Stimulated activated CD8-positive, alpha-beta memory T cell treated with anti-CD3 and anti-CD28 coated beads, Interleukin-4, amount 100 ng/mL, for 24 hours (primary cell): ENCODE data around the gene ARMC5.
"Not testable (repeated sequence)": the region's sequence is repeated elsewhere in the genome, so short reads cannot be mapped to it uniquely, and the experiment has no call there.

Experiments
- DNase-seq: peaks from one replicate; pipeline ENCODE4 v3.0.0-alpha.2; 2020; ENCODE audit warnings: low read depth

ARMC5 gene

GRCh38 chr16:31477220-31478216 lies 18.2 kb downstream of the ARMC5 start:
- DNase-seq = no peak

- DNase-seq = no peak
Measured at GRCh38 chr16:31478956-31479355, 19.7 kb downstream of the ARMC5 start.

GRCh38 chr16:31479751-31480150 lies 20.4 kb downstream of the ARMC5 start:
- no peak for DNase-seq

GRCh38 chr16:31480851-31481536 lies 21.7 kb downstream of the ARMC5 start:
- no peak for DNase-seq

GRCh38 chr16:31483081-31483480 lies 23.8 kb downstream of the ARMC5 start, which contains the start of gene SLC5A2:
Gene SLC5A2 (plus strand): TSS chr16:31483123. CDS start chr16:31483137, 14 bp downstream.
- no peak for DNase-seq

GRCh38 chr16:31484048-31484447 lies 24.7 kb downstream of the ARMC5 start:
- not testable (repeated sequence) for DNase-seq

- DNase-seq = no peak
Measured at GRCh38 chr16:31484491-31485171, 25.3 kb downstream of the ARMC5 start.

GRCh38 chr16:31485571-31485970 lies 26.3 kb downstream of the ARMC5 start:
- DNase-seq = no peak

GRCh38 chr16:31486045-31486444 lies 26.7 kb downstream of the ARMC5 start:
- no peak for DNase-seq

- no peak for DNase-seq
Measured at GRCh38 chr16:31487071-31487719, 27.9 kb downstream of the ARMC5 start.

- DNase-seq = peak; percentile 48
Measured at GRCh38 chr16:31487720-31488467, 28.6 kb downstream of the ARMC5 start.

GRCh38 chr16:31488468-31489297 lies 29.4 kb downstream of the ARMC5 start:
- DNase-seq = no peak

GRCh38 chr16:31489298-31489564 lies 29.9 kb downstream of the ARMC5 start:
- no peak for DNase-seq

GRCh38 chr16:31489616-31490584 lies 30.6 kb downstream of the ARMC5 start:
- no peak for DNase-seq

- no peak for DNase-seq
Measured at GRCh38 chr16:31491778-31492418, 32.6 kb downstream of the ARMC5 start.

- DNase-seq = no peak
Measured at GRCh38 chr16:31493506-31494125, 34.3 kb downstream of the ARMC5 start.

- no peak for DNase-seq
Measured at GRCh38 chr16:31496670-31497069, 37.4 kb downstream of the ARMC5 start.

GRCh38 chr16:31498493-31498892 lies 39.2 kb downstream of the ARMC5 start:
- no peak for DNase-seq
